Memory B cell (primary cell): ENCODE results near the gene XAB2.

Experiments used
- ATAC-seq: fragments of 150-1000 bp; cut with Tn5 transposase; 2 replicates; pipeline ENCODE4 v1.10.0; 2021; ENCODE audit warnings: low read depth, mild to moderate bottlenecking, moderate library complexity
- DNase-seq, 2 donors: peaks; one replicate each; pipeline ENCODE4 v3.0.0; 2022; ENCODE audit warnings: low spot score in 2 of 2
- H3K27ac Mint-ChIP-seq: one replicate; pipeline ENCODE4 v1.8.0; 2022; ENCODE audit warnings: mild to moderate bottlenecking, moderate library complexity, mixed read lengths
- H3K27me3 Mint-ChIP-seq: one replicate; pipeline ENCODE4 v1.8.0; 2022; ENCODE audit warnings: mixed read lengths
- H3K36me3 Mint-ChIP-seq: one replicate; pipeline ENCODE4 v1.8.0; 2022; ENCODE audit warnings: mild to moderate bottlenecking, mixed read lengths
- H3K4me1 Mint-ChIP-seq: one replicate; pipeline ENCODE4 v1.8.0; 2022; ENCODE audit warnings: mixed read lengths
- H3K4me3 Mint-ChIP-seq: one replicate; pipeline ENCODE4 v1.8.0; 2022; ENCODE audit warnings: mild to moderate bottlenecking, moderate library complexity, mixed read lengths
- H3K9me3 Mint-ChIP-seq: one replicate; pipeline ENCODE4 v1.8.0; 2022; ENCODE audit warnings: mixed read lengths

The XAB2 gene

DNA sequence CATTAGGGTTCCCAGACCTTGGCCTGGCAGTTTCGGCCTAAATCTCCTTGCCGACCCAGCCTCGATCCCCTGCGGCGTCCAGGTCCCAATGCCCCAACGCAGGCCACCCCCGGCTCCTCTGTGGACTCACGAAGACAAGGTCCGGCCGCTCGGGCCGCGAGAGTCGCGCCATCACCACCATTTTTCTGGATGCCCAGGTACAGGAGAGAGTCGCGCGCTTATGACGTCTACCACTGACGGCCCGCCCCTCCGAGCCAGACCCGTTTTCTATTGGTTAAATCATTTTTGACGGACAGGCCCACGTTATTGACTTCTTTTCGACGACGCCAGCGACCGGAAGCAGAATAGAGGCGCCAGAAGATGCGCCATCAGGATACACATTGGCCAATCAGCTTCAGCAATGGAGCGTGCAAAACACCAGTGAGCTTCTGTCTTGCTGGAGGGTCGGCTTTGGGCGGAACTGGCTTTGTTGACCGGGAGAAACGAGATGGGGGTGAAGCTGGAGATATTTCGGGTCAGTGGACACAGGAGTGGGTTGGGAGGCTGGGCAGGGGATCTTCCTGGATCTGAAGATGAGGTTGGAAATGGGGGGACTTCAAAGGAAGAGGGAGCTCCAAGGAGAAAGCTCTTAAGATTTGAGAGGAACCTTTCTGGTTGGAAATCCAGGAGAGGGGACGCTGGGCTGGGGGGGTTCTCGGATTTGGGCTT, at the start of gene XAB2, which contains the start of gene PET100:
Gene XAB2, minus strand, starts transcription at position 199 of the 708 bp plus-strand sequence. Its CDS starts 18 bp downstream, at position 181.
Gene PET100, plus strand, starts transcription at position 447 of the 708 bp plus-strand sequence. Its CDS starts 41 bp downstream, at position 488.
- peak; percentile 89 to 95 for DNase-seq
- Mint-ChIP-seq H3K4me3 (peak within 1 kb of the TSS; percentile 96), H3K36me3 (peaks cover 19% of the 10 kb centered on the region), H3K27me3 (no peaks in the 10 kb centered on the region), H3K4me1 (peaks cover 25% of the 10 kb centered on the region), H3K27ac (peak within 1 kb of the TSS; percentile 98), H3K9me3 (no peaks in the 10 kb centered on the region)
- peak; percentile 97 for ATAC-seq

DNA sequence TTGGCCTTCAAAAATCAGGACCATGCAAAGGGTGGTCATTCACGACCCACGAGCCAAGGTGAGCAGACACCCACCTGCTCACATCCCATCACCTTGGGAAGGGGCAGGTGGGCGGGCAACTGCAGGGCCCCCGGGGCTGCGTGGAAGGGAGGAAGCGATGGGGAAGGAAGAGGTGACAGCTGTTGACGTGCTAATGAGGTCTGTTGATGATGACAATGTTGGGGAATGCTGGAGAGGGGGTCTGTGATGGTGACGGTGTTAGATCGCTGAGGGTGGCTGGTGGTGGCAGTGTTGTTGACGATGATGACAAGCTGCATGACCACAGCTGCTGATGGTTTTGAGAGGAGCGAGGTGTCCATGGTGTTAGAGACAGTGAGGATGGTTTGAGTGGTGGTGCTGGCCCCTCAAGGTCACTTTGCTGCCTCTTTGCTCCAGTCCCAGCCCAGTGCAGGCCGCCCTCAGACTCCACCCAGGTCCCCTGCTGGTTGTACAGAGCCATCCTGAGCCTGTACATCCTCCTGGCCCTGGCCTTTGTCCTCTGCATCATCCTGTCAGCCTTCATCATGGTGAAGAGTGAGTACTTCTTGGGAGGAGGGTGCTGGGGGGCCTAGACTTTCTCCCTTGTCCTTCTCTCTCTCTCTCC, 48.4 kb upstream of the XAB2 start:
- H3K27ac Mint-ChIP-seq, result no peak overlapping the region
- no peak for DNase-seq
- no peak overlapping the region for H3K4me3 Mint-ChIP-seq
- peaks cover 24% of the 10 kb centered on the region for H3K27me3 Mint-ChIP-seq
- peaks cover 7% of the 10 kb centered on the region for H3K36me3 Mint-ChIP-seq
- H3K9me3 Mint-ChIP-seq, result peaks cover 2% of the 10 kb centered on the region
- H3K4me1 Mint-ChIP-seq, result peaks cover 45% of the 10 kb centered on the region
- no peak for ATAC-seq

DNA sequence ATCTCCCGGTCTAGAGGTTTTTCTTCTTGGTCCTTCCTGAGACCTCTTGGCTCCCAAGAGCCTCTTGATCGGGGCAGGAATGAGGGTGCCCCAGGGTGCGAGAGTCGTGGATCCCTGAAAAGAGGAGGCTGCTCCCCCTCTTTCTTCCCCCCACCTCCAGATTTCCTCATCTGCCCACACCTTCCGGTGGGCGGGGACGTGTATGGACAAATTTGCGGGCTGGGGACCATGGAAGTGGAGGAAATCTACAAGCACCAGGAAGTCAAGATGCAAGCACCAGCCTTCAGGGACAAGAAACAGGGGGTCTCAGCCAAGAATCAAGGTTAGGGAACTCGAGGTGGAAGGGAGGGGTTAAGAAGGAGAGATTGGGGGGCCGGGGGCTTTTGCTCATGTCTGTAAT, 47.5 kb upstream of the XAB2 start, which contains the start of gene MCEMP1:
Gene MCEMP1, plus strand, starts transcription at position 237 of the 400 bp plus-strand sequence. Its CDS starts 31 bp downstream, at position 268.
- H3K4me3 Mint-ChIP-seq, result peak within 1 kb of the TSS; percentile 65
- H3K9me3 Mint-ChIP-seq, result peaks cover 2% of the 10 kb centered on the region
- H3K27ac Mint-ChIP-seq, result peak within 1 kb of the TSS; percentile 12
- H3K36me3 Mint-ChIP-seq, result peaks cover 3% of the 10 kb centered on the region
- H3K4me1 Mint-ChIP-seq, result peaks cover 40% of the 10 kb centered on the region
- DNase-seq (no peak), ATAC-seq (no peak)
- peaks cover 25% of the 10 kb centered on the region for H3K27me3 Mint-ChIP-seq

DNA sequence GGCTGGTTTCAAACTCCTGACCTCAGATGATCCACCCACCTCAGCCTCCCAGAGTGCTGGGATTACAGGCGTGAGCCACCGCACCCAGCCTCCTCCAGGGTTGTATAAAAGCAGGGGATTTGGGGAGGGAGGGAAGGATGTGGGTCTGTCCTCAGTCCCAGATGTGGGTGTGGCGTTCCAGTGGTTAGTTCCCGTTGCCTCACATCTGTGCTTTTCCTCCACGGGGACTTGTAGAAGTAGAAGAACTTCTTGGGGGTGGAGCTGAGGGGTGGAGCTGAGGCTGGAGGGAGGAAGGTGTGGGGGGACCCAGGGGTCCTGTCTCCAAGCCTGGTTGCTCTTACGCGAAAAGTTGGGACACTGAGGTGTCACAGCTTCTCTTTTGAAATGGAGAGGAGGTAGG, 47.0 kb upstream of the XAB2 start:
- no peak for ATAC-seq
- no peaks in the 10 kb centered on the region for H3K36me3 Mint-ChIP-seq
- peaks cover 28% of the 10 kb centered on the region for H3K27me3 Mint-ChIP-seq
- peak overlapping the region; percentile 12 for H3K27ac Mint-ChIP-seq
- H3K4me1 Mint-ChIP-seq, result peaks cover 36% of the 10 kb centered on the region
- peak overlapping the region; percentile 65 for H3K4me3 Mint-ChIP-seq
- H3K9me3 Mint-ChIP-seq, result peaks cover 2% of the 10 kb centered on the region
- no peak for DNase-seq

DNA sequence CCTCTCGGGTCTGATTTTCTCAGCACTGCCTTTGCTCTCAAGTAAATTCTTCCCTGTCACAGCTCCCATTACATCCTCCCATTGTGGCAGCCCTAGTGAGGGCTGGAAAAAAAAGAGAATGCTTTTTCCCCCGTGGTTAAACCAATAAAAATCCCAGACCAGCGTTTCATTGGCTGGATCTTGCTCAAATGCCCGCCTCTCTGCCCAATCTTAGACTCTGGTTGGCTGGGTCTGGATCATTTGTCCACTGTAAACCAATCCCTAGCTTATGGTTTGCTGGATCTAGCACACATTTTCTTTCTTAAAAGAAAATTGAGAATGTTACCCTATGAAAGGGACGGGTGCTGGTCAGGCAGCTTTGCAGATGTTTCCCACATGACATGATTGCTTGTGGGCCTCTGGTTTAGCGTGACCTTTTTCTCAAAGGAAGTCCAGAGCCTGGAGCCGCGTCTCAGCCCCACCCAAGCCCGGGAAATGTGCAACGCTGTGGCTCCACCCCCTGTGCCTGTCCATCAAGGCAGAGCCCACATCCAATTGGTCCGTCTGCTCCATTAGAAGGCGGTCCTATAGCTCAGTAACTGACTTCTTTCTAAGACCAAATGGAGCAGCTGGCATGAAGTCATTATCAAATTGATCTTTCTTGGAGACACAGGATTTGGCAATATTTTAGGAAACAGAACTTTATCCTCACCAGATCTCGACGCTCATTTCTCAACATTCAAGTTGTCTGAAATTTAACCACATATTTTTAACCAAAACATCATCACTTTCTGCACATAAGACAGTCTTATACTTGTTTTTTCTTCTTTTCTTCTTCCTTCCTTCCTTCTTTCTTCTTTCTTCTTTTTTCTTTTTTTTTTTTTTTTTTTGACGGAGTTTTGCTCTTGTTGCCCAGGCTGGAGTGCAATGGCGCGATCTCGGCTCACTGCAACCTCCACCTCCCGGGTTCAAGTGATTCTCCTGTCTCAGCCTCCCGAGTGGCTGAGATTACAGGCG, 45.0 kb upstream of the XAB2 start:
- Mint-ChIP-seq H3K27me3 (peaks cover 40% of the 10 kb centered on the region), H3K9me3 (peaks cover 2% of the 10 kb centered on the region), H3K36me3 (no peaks in the 10 kb centered on the region), H3K27ac (no peak overlapping the region), H3K4me3 (no peak overlapping the region), H3K4me1 (peaks cover 39% of the 10 kb centered on the region)
- no peak for ATAC-seq
- no peak for DNase-seq

DNA sequence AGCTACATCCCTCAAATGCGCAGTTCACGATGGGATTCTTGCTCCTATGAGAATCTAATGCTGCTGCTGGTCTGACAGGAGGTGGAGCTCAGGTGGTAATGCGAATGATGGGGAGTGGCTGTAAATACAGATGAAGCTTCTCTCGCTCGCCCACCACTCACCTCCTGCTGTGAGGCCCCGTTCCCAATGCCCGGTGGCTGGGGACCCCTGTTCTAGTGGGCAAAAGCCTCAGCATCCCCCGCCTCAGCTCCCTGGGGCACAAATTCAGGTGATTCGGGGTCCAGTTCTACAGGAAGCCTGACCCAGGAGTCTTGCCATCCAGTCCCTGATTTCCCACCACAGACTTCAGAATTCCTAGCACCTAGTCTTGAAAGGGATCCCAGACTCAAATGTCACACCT, 43.2 kb upstream of the XAB2 start:
- peaks cover 30% of the 10 kb centered on the region for H3K4me1 Mint-ChIP-seq
- H3K27me3 Mint-ChIP-seq, result peaks cover 34% of the 10 kb centered on the region
- H3K9me3 Mint-ChIP-seq, result peaks cover 2% of the 10 kb centered on the region
- H3K36me3 Mint-ChIP-seq, result no peaks in the 10 kb centered on the region
- DNase-seq, result no peak
- H3K27ac Mint-ChIP-seq, result no peak overlapping the region
- H3K4me3 Mint-ChIP-seq, result no peak overlapping the region
- ATAC-seq, result no peak

DNA sequence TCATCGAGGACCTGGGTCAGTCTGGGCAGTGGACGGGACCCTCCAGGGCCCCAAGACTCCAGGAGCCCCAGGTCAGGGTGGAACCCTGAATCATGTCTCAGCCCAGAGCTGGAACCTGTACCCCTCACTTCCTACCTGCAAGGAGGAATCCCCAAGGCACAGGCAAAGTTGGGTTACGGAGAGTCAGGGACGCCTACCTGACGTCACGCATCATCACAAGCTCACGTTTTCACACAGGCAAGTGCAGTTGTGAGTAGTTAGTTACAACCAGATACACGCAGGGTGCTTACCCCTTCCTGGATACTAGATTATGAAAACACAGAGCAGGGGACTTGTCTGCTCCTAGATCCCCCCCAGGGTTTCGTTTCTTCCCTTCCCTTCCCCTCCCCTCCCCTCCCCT, 41.4 kb upstream of the XAB2 start:
- peaks cover 16% of the 10 kb centered on the region for H3K4me1 Mint-ChIP-seq

DNA sequence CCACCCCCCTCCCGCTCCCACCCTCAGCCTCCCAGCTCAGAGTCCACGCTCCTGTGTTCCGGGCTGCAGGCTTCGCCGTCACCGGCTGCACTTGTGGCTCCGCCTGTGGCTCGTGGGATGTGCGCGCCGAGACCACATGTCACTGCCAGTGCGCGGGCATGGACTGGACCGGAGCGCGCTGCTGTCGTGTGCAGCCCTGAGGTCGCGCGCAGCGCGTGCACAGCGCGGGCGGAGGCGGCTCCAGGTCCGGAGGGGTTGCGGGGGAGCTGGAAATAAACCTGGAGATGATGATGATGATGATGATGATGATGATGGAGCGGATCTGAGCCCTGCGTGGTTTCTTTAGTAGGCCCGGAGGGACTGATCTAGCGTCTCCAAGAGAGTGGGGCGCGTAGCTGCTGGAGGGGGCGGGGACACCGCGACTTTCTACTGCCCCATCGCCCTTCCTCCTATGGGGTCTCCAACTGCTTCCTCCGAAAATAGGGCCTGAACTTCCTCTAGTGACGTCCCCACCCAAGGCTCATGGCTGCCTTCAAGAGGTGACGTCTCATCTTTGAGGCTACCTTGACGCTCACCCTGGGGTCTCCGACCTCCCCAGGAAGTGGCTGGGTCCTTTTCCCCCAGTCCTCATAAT, 40.9 kb upstream of the XAB2 start:
- H3K27ac Mint-ChIP-seq, result no peak overlapping the region
- DNase-seq (no peak), ATAC-seq (peak; percentile 67)
- peak overlapping the region; percentile 72 for H3K4me3 Mint-ChIP-seq
- no peaks in the 10 kb centered on the region for H3K36me3 Mint-ChIP-seq
- H3K4me1 Mint-ChIP-seq, result peaks cover 14% of the 10 kb centered on the region
- H3K27me3 Mint-ChIP-seq, result peaks cover 32% of the 10 kb centered on the region
- peaks cover 2% of the 10 kb centered on the region for H3K9me3 Mint-ChIP-seq

More for the DNA sequence above, 41.4 kb upstream of the XAB2 start:
- DNase-seq (no peak), ATAC-seq (peak; percentile 40)
- Mint-ChIP-seq H3K27me3 (peaks cover 32% of the 10 kb centered on the region), H3K9me3 (peaks cover 2% of the 10 kb centered on the region), H3K36me3 (no peaks in the 10 kb centered on the region), H3K27ac (no peak overlapping the region), H3K4me3 (peak overlapping the region; percentile 72)

DNA sequence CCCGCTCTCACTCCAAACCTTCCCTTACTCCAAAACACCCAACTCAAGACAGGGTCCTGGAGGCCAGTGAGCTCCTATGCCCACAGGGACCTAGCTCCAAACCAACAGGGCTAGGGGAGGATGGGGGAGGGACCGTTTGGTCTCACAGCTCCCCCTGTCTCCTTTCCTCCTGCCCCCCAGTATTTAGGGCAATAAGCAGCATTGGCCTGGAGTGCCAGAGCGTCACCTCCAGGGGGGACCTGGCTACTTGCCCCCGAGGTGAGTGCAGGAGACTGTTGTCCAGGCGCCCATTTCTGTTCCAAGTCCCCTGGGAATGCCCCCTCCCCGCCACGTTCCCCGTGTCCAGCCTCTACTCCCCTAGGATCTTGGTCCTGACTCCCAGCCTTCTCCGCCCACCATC, 40.3 kb upstream of the XAB2 start:
- ATAC-seq (no peak), DNase-seq (no peak)
- H3K27me3 Mint-ChIP-seq, result peaks cover 32% of the 10 kb centered on the region
- no peaks in the 10 kb centered on the region for H3K36me3 Mint-ChIP-seq
- H3K9me3 Mint-ChIP-seq, result peaks cover 2% of the 10 kb centered on the region
- H3K4me1 Mint-ChIP-seq, result peaks cover 14% of the 10 kb centered on the region
- no peak overlapping the region for H3K27ac Mint-ChIP-seq
- H3K4me3 Mint-ChIP-seq, result no peak overlapping the region

DNA sequence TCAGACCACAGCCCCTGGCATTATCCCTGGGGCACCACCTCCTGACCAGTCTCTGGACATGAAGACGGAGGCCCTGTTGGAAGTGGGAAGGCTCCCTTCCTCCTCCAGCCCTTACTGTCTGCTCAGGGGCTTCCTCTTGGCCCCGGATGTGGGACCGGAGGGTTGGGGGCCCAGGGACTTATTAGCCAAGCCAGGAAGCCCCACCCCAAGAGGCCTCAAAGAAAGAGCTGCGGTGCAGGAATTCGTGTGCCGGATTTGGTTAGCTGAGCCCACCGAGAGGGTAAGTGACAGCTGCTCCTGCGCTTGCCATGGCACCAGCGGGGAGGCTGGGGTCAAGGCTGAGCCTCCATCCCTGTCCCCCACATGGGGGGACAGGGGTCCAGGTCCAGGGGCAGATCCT, 39.5 kb upstream of the XAB2 start, which contains the start of gene RETN:
Gene RETN, plus strand, starts transcription at position 208 of the 400 bp plus-strand sequence. CDS start 278 bp downstream, outside the sequence.
- Mint-ChIP-seq H3K36me3 (no peaks in the 10 kb centered on the region), H3K4me1 (peaks cover 12% of the 10 kb centered on the region), H3K27me3 (peaks cover 30% of the 10 kb centered on the region), H3K9me3 (no peaks in the 10 kb centered on the region), H3K4me3 (peak within 1 kb of the TSS; percentile 9), H3K27ac (no peak within 1 kb of the TSS)
- DNase-seq (no peak), ATAC-seq (no peak)

DNA sequence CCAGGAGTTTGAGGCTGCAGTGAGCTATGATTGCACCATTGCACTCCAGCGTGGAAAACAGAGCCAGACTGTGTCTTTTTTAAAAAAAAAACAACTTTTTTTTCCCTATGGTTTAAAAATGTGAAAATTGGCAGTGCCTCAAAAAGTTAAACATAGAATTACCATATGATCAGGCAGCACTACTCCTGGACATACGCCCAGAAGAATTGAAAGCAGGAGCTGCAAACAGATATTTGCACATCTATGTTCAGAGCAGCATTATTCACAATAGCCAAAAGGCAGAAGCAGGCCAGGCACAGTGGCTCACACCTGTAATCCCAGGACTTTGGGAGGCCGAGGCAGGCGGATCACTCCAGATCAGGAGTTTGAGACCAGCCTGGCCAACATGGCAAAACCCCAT, 35.7 kb upstream of the XAB2 start:
- no peaks in the 10 kb centered on the region for H3K36me3 Mint-ChIP-seq
- peaks cover 13% of the 10 kb centered on the region for H3K27me3 Mint-ChIP-seq
- ATAC-seq, result no peak
- H3K9me3 Mint-ChIP-seq, result no peaks in the 10 kb centered on the region
- H3K27ac Mint-ChIP-seq, result no peak overlapping the region
- peaks cover 4% of the 10 kb centered on the region for H3K4me1 Mint-ChIP-seq
- H3K4me3 Mint-ChIP-seq, result no peak overlapping the region
- DNase-seq, result no peak

DNA sequence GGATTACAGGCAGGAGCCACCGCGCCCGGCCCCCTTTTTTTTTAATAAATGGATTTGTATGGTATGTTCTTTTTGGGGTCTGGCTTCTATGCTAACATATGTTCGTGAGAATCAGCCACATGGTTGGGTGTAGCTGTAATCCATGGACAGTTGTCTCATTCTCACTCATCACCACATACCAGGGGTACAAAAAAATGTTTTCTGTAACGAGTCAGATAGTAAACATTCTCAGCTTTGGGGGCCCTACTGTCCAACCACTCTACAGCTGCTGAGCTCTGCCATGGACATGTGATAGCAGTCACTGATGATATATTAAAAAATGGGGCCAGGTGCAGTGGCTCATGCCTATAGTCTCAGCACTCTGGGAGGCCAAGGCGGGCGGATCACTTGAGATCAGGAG, 34.4 kb upstream of the XAB2 start:
- Mint-ChIP-seq H3K36me3 (no peaks in the 10 kb centered on the region), H3K27ac (no peak overlapping the region), H3K9me3 (no peaks in the 10 kb centered on the region), H3K27me3 (peaks cover 7% of the 10 kb centered on the region), H3K4me1 (no peaks in the 10 kb centered on the region), H3K4me3 (no peak overlapping the region)
- ATAC-seq, result no peak
- DNase-seq, result no peak

DNA sequence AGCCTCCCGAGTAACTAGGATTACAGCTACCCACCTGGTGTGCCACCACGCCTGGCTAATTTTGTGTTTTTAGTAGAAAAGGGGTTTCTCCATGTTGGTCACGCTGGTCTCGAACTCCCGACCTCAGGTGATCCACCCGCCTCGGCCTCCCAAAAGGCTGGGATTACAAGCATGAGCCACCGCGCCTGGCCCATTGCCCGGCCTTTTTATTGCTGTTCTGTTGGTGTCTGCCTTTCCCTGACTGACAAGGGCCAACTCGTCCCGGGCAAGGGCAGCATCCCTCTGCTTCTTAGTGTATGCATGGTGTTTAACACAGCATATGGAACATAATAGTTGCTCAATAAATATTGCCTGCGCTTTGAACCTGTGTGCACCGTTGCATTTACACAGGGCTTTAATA, 33.3 kb upstream of the XAB2 start:
- no peaks in the 10 kb centered on the region for H3K36me3 Mint-ChIP-seq
- no peak overlapping the region for H3K27ac Mint-ChIP-seq
- H3K9me3 Mint-ChIP-seq, result no peaks in the 10 kb centered on the region
- H3K27me3 Mint-ChIP-seq, result peaks cover 7% of the 10 kb centered on the region
- no peak for DNase-seq
- peaks cover 4% of the 10 kb centered on the region for H3K4me1 Mint-ChIP-seq
- ATAC-seq, result no peak
- no peak overlapping the region for H3K4me3 Mint-ChIP-seq
